ENCODE measurements around the gene ATP2B1.

The ATP2B1 gene

GRCh38 chr12:89632778-89633177 is 75.9 kb downstream of the ATP2B1 start:
- no peaks in the 10 kb centered on the region for H4K20me1 ChIP-seq (ENCODE audit: insufficient read depth, low read length)
- H3K4me2 ChIP-seq (ENCODE audit: low read length): no peak overlapping the region
- no peaks in the 10 kb centered on the region for H3K9me2 ChIP-seq (ENCODE audit: low read depth, low read length)
- no peaks in the 10 kb centered on the region for H3K27me3 ChIP-seq (ENCODE audit: insufficient read depth, low read length)
- H3K4me3 ChIP-seq (ENCODE audit: low read depth, low read length, poor library complexity, severe bottlenecking): no peak overlapping the region
- no peak overlapping the region for H2AFZ ChIP-seq (ENCODE audit: low read length)
- no peak overlapping the region for H3K9ac ChIP-seq (ENCODE audit: low read length)
- H3K79me2 ChIP-seq (ENCODE audit: insufficient read depth, low read length): peaks cover 11% of the 10 kb centered on the region
- H3K9me3 ChIP-seq (ENCODE audit: low read length): no peaks in the 10 kb centered on the region
- H3F3A ChIP-seq (ENCODE audit: insufficient read depth, low read length): no peaks in the 10 kb centered on the region; the same call in 1 of the 2 replicates
- TF ChIP-seq CTCF (IDR thresholded peaks at IDR 0.05; ENCODE audit: low read length) (no peak), EZH2 (IDR thresholded peaks at IDR 0.05; ENCODE audit: borderline replicate concordance, low read length) (no peak)
- no peak overlapping the region for H3K27ac ChIP-seq (ENCODE audit: low read depth, low read length, poor library complexity, severe bottlenecking)
- H3K4me1 ChIP-seq (ENCODE audit: insufficient read depth, low read length, severe bottlenecking): no peaks in the 10 kb centered on the region
- H3K36me3 ChIP-seq (ENCODE audit: insufficient read depth, low read length): peaks cover 90% of the 10 kb centered on the region

- Histone ChIP-seq H3K36me3 (ENCODE audit: insufficient read depth, low read length) (peaks cover 96% of the 10 kb centered on the region), H3K79me2 (ENCODE audit: insufficient read depth, low read length) (no peaks in the 10 kb centered on the region; the same call in 1 of the 2 replicates), H3K4me3 (ENCODE audit: low read depth, low read length, poor library complexity, severe bottlenecking) (no peak overlapping the region), H2AFZ (ENCODE audit: low read length) (no peak overlapping the region), H3K4me1 (ENCODE audit: insufficient read depth, low read length, severe bottlenecking) (no peaks in the 10 kb centered on the region), H3K9me3 (ENCODE audit: low read length) (no peaks in the 10 kb centered on the region), H4K20me1 (ENCODE audit: insufficient read depth, low read length) (no peaks in the 10 kb centered on the region), H3K9ac (ENCODE audit: low read length) (no peak overlapping the region), H3K27me3 (ENCODE audit: insufficient read depth, low read length) (no peaks in the 10 kb centered on the region), H3K9me2 (ENCODE audit: low read depth, low read length) (no peaks in the 10 kb centered on the region), H3K4me2 (ENCODE audit: low read length) (no peak overlapping the region), H3F3A (ENCODE audit: insufficient read depth, low read length) (peaks cover 5% of the 10 kb centered on the region; the same call in 1 of the 2 replicates), H3K27ac (ENCODE audit: low read depth, low read length, poor library complexity, severe bottlenecking) (no peak overlapping the region)
- no peak for TF ChIP-seq EZH2 (IDR thresholded peaks at IDR 0.05; ENCODE audit: borderline replicate concordance, low read length)
- no peak for TF ChIP-seq CTCF (IDR thresholded peaks at IDR 0.05; ENCODE audit: low read length)
Observed at GRCh38 chr12:89622115-89622514, 86.5 kb downstream of the ATP2B1 start.

GRCh38 chr12:89621521-89621920 is 87.1 kb downstream of the ATP2B1 start:
- TF ChIP-seq CTCF (IDR thresholded peaks at IDR 0.05; ENCODE audit: low read length) (no peak), EZH2 (IDR thresholded peaks at IDR 0.05; ENCODE audit: borderline replicate concordance, low read length) (no peak)
- Histone ChIP-seq H2AFZ (ENCODE audit: low read length) (no peak overlapping the region), H3K4me3 (ENCODE audit: low read depth, low read length, poor library complexity, severe bottlenecking) (no peak overlapping the region), H3K27me3 (ENCODE audit: insufficient read depth, low read length) (no peaks in the 10 kb centered on the region), H3K27ac (ENCODE audit: low read depth, low read length, poor library complexity, severe bottlenecking) (no peak overlapping the region), H3K79me2 (ENCODE audit: insufficient read depth, low read length) (no peaks in the 10 kb centered on the region; the same call in 1 of the 2 replicates), H3F3A (ENCODE audit: insufficient read depth, low read length) (peaks cover 5% of the 10 kb centered on the region; the same call in 1 of the 2 replicates), H3K4me2 (ENCODE audit: low read length) (no peak overlapping the region), H3K36me3 (ENCODE audit: insufficient read depth, low read length) (peaks cover 96% of the 10 kb centered on the region), H3K4me1 (ENCODE audit: insufficient read depth, low read length, severe bottlenecking) (no peaks in the 10 kb centered on the region), H4K20me1 (ENCODE audit: insufficient read depth, low read length) (no peaks in the 10 kb centered on the region), H3K9me2 (ENCODE audit: low read depth, low read length) (no peaks in the 10 kb centered on the region), H3K9ac (ENCODE audit: low read length) (no peak overlapping the region), H3K9me3 (ENCODE audit: low read length) (no peaks in the 10 kb centered on the region)

Data from OCI-LY1 (cell line).